ENCODE measurements around the gene ONECUT3.

GRCh38 chr19:1814833-1815604 lies 61.7 kb downstream of the ONECUT3 start:
- TF ChIP-seq CTCF (conservative IDR thresholded peaks at IDR 0.05; ENCODE audit: low read depth, low read length) (no peak), EZH2 (IDR thresholded peaks at IDR 0.05; ENCODE audit: borderline replicate concordance, low read depth, low read length, poor library complexity, severe bottlenecking) (no peak)
